IgD-negative memory B cell (primary cell): ENCODE results near the gene SSNA1. TPM values are rescaled to one million over a fixed set of nuclear protein-coding genes. Genes with fewer than 3 reads are reported as not detected.
A peak's percentile ranks its signal among the peaks of the same experiment; 100 is the strongest.

Source experiments
- H3K27ac Mint-ChIP-seq, 3 donors: one replicate each; pipeline ENCODE4 v1.8.0; 2020 to 2022; ENCODE audit warnings: mild to moderate bottlenecking in 3 of 3, mixed read lengths in 3 of 3, moderate library complexity in 1 of 3
- H3K27me3 Mint-ChIP-seq: one replicate; pipeline ENCODE4 v1.8.0; 2021; ENCODE audit warnings: mixed read lengths
- H3K36me3 Mint-ChIP-seq: one replicate; pipeline ENCODE4 v1.8.0; 2020; ENCODE audit warnings: mild to moderate bottlenecking, mixed read lengths
- H3K4me1 Mint-ChIP-seq, 3 donors: one replicate each; pipeline ENCODE4 v1.8.0; 2020 to 2022; ENCODE audit warnings: mixed read lengths in 3 of 3, mild to moderate bottlenecking in 1 of 3
- H3K4me3 Mint-ChIP-seq, 4 donors: one replicate each; pipeline ENCODE4 v1.8.0; 2020 to 2022; ENCODE audit warnings: mild to moderate bottlenecking in 4 of 4, mixed read lengths in 4 of 4, moderate library complexity in 3 of 4
- H3K9me3 Mint-ChIP-seq, 3 donors: one replicate each; pipeline ENCODE4 v1.8.0; 2020 to 2021; ENCODE audit warnings: mixed read lengths in 3 of 3, mild to moderate bottlenecking in 1 of 3
- polyA plus RNA-seq: library from polyadenylated mRNA; unstranded; fragments of 300-500 nt; fragmentation: Illumina TruSeq; gene quantifications from one replicate; pipeline ENCODE4 v1.2.3, GENCODE V29; 2021

The SSNA1 gene
- polyA plus RNA-seq, 1 donor from 2014 or later, result 139 TPM

GRCh38 chr9:137228968-137229896, 40.8 kb downstream of the SSNA1 start:
- peaks cover 0 to 3% (median 0%) of the 10 kb centered on the region in 3 donors for H3K4me1 Mint-ChIP-seq
- no peak overlapping the region for H3K27ac Mint-ChIP-seq
- no peaks in the 10 kb centered on the region for H3K9me3 Mint-ChIP-seq
- H3K27me3 Mint-ChIP-seq, result peaks cover 6% of the 10 kb centered on the region
- H3K36me3 Mint-ChIP-seq, result no peaks in the 10 kb centered on the region
- H3K4me3 Mint-ChIP-seq, result no peak overlapping the region

DNA sequence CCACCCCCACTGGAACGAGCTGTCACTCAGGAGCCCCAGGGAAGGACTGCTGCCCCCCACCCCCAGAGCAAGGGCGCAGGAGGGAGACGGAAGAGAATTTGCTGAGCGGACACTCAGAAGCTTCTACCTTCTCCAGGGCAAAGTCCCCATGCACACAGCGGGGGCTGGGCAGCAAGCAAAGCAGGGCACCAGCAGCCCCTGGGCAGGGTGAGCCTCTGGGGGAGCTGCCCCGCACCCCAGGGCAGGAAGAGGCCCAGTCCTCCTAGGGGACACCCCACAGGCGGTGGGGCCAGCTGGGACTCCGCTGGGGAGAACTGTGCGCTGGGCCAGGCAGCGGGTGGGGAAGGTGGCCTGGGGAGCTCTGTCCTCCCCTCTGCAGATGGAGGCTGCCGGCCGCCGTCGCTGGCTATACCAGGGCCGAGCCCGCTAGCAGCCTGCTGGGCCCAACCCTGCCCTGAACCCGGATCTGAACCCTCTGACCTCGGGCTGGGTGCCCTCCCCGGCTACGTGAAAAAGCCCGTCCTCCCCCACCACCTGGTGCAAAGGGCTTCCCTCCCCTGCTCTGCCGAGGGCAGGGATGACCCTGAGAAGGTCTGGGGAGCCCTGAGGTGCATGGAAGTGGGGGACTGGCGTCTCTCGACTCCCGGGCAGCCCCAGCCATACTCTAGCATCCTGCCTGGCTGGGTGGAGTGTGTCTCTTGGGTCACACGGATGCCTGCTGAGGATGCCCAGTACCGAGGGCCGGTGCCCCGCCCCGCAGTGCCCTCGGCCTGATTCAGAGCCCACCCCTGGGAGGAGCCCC, 41.6 kb downstream of the SSNA1 start:
- no peak overlapping the region for H3K27ac Mint-ChIP-seq
- H3K36me3 Mint-ChIP-seq, result no peaks in the 10 kb centered on the region
- H3K4me1 Mint-ChIP-seq, result peaks cover 4 to 8% (median 6%) of the 10 kb centered on the region in 3 donors
- H3K9me3 Mint-ChIP-seq, result no peaks in the 10 kb centered on the region
- H3K4me3 Mint-ChIP-seq, result no peak overlapping the region
- peaks cover 6% of the 10 kb centered on the region for H3K27me3 Mint-ChIP-seq

GRCh38 chr9:137230705-137231371, 42.4 kb downstream of the SSNA1 start, which contains the start of gene SLC34A3:
Gene SLC34A3 (plus strand): TSS chr9:137230901. CDS start chr9:137231703, 802 bp downstream.
- Mint-ChIP-seq H3K4me1 (peaks cover 6 to 11% (median 10%) of the 10 kb centered on the region in 3 donors), H3K4me3 (no peak within 1 kb of the TSS), H3K27me3 (peaks cover 6% of the 10 kb centered on the region), H3K9me3 (no peaks in the 10 kb centered on the region), H3K36me3 (no peaks in the 10 kb centered on the region), H3K27ac (no peak within 1 kb of the TSS)

DNA sequence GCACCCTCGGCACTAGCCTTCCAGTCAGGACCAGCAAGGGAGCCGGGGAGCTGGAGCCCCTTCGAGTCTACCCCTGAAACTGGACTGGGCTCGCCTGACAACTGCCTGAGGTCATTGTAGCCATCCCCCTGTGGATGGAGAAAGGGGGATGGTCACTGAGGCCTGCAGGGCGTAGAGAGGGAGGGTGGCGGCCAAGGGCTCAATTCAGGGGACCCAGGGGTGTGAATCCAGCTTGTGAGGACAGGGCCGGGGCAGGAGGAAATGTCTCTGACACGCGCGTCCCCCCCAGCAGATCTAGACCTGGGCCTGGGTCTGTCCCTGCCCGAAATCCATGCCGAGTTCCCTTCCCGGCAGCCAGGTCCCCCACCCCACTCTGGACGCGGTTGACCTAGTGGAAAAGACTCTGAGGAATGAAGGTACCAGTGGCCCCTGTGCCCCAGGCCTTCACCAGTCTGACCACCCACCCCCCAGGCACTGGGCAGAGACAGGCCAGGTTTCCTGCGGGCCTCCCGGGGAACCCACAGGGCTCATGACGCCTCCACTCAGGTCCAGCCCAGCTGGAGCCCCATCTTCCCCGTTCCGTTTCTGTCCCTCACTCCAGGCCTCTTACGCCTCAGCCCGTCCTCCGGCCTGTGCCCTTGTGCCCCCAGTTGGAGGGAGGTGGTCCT, 43.0 kb downstream of the SSNA1 start:
- H3K4me1 Mint-ChIP-seq, result peaks cover 6 to 11% (median 10%) of the 10 kb centered on the region in 3 donors
- H3K27ac Mint-ChIP-seq, result no peak overlapping the region
- H3K36me3 Mint-ChIP-seq, result no peaks in the 10 kb centered on the region
- H3K27me3 Mint-ChIP-seq, result peaks cover 6% of the 10 kb centered on the region
- H3K4me3 Mint-ChIP-seq, result no peak overlapping the region
- H3K9me3 Mint-ChIP-seq, result no peaks in the 10 kb centered on the region

GRCh38 chr9:137232101-137232500, 43.6 kb downstream of the SSNA1 start:
- no peak overlapping the region for H3K4me3 Mint-ChIP-seq
- no peaks in the 10 kb centered on the region for H3K36me3 Mint-ChIP-seq
- no peak overlapping the region for H3K27ac Mint-ChIP-seq
- H3K4me1 Mint-ChIP-seq, result peaks cover 6 to 11% (median 11%) of the 10 kb centered on the region in 3 donors
- peaks cover 6% of the 10 kb centered on the region for H3K27me3 Mint-ChIP-seq
- H3K9me3 Mint-ChIP-seq, result no peaks in the 10 kb centered on the region

GRCh38 chr9:137232510-137232909, 44.0 kb downstream of the SSNA1 start:
- Mint-ChIP-seq H3K9me3 (no peaks in the 10 kb centered on the region), H3K4me3 (no peak overlapping the region), H3K4me1 (peaks cover 6 to 11% (median 11%) of the 10 kb centered on the region in 3 donors), H3K36me3 (no peaks in the 10 kb centered on the region), H3K27ac (no peak overlapping the region), H3K27me3 (peaks cover 5% of the 10 kb centered on the region)

DNA sequence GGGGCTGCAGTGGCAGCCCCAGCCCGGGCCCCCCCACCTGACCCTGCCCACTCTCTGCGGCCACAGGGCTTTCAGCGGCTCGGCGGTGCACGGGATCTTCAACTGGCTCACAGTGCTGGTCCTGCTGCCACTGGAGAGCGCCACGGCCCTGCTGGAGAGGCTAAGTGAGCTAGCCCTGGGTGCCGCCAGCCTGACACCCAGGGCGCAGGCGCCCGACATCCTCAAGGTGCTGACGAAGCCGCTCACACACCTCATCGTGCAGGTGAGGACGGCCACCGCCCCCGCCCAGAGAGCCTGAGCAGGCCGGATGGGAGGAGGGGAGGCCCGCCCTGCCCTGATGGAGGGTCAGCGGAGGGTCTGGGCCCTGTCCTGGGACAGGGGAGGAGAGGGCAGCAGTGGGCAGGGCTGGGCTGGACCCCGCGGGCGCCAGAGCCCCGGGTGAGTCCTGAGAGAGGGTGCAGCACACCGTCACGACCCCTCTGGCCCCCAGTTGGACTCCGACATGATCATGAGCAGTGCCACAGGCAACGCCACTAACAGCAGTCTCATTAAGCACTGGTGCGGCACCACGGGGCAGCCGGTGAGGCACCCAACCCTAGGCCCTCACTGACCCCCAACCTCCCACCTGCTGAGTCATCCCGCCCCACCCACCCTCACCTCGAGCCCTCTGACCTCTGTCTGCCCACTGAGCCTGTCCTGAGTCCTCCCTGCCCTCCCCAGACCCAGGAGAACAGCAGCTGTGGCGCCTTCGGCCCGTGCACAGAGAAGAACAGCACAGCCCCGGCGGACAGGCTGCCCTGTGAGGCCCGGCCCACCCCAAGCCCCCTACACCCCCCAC, 44.9 kb downstream of the SSNA1 start:
- peaks cover 6 to 13% (median 10%) of the 10 kb centered on the region in 3 donors for H3K4me1 Mint-ChIP-seq
- no peaks in the 10 kb centered on the region for H3K36me3 Mint-ChIP-seq
- no peaks in the 10 kb centered on the region for H3K9me3 Mint-ChIP-seq
- H3K4me3 Mint-ChIP-seq, result no peak overlapping the region
- H3K27ac Mint-ChIP-seq, result no peak overlapping the region
- H3K27me3 Mint-ChIP-seq, result peaks cover 3% of the 10 kb centered on the region

DNA sequence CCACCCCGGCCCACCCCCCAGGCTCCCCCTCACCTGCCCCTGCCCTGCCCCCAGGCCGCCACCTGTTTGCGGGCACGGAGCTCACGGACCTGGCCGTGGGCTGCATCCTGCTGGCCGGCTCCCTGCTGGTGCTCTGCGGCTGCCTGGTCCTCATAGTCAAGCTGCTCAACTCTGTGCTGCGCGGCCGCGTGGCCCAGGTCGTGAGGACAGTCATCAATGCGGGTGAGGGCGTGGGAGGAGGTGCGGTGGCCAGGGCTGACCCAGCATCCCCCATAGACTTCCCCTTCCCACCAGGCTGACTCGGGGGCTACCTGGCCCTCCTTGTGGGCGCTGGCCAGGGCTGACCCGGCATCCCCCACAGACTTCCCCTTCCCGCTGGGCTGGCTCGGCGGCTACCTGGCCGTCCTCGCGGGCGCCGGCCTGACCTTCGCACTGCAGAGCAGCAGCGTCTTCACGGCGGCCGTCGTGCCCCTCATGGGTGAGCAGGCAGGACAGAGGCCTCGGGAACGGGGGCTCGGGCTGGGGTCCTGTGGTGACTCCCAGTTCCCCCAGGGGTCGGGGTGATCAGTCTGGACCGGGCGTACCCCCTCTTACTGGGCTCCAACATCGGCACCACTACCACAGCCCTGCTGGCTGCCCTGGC, 45.7 kb downstream of the SSNA1 start:
- no peaks in the 10 kb centered on the region for H3K36me3 Mint-ChIP-seq
- peak overlapping the region in 1 of 4 donors; percentile 52 for H3K4me3 Mint-ChIP-seq
- H3K4me1 Mint-ChIP-seq, result peaks cover 6 to 15% (median 13%) of the 10 kb centered on the region in 3 donors
- no peaks in the 10 kb centered on the region for H3K9me3 Mint-ChIP-seq
- H3K27me3 Mint-ChIP-seq, result peaks cover 3% of the 10 kb centered on the region
- H3K27ac Mint-ChIP-seq, result no peak overlapping the region

DNA sequence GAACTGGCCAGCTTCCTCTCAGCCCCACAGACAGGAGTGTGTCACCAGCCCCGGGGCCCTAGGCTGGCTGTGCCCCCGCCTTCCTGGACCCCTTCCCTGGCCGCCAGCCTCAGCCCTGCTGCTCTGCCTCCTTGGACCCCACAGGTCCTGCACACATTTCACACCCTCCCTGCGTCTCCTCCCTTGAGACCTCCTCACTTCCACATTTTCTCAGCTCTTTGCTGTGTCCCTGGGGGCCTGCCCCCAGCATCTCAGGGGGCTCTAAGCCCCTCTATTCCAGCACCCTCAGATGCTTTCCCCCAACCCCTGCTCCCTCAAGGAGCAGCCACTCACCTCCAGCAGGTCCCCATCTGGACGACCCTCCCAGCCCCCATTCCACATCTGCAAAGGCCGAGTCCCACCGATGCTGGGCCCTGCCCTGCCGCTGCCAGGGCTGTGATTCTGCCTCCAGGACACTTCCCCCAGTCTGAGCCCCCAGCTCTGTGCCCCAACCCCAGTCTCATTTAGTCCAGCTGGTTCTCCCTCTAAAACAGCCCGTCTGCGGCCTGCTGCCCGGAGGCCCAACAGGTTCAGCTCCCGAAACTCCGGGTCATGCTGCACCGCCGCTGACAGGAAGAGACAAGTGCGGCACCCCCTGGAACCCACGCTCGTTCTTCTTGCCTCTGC, 46.4 kb downstream of the SSNA1 start:
- Mint-ChIP-seq H3K27ac (peak overlapping the region in 1 of 3 donors; percentile 13), H3K36me3 (no peaks in the 10 kb centered on the region), H3K4me3 (peak overlapping the region; percentile 36 to 92 (median 57)), H3K9me3 (no peaks in the 10 kb centered on the region), H3K27me3 (no peaks in the 10 kb centered on the region), H3K4me1 (peaks cover 6 to 15% (median 15%) of the 10 kb centered on the region in 3 donors)

- Mint-ChIP-seq H3K4me1 (peaks cover 6 to 15% (median 15%) of the 10 kb centered on the region in 3 donors), H3K4me3 (peak overlapping the region in 2 of 4 donors; percentile 38 to 92), H3K27me3 (no peaks in the 10 kb centered on the region), H3K36me3 (no peaks in the 10 kb centered on the region), H3K9me3 (no peaks in the 10 kb centered on the region), H3K27ac (peak overlapping the region in 1 of 3 donors; percentile 73)
Measured at GRCh38 chr9:137235424-137236237, 47.2 kb downstream of the SSNA1 start.

GRCh38 chr9:137236238-137236935, 47.9 kb downstream of the SSNA1 start:
- peak overlapping the region in 3 of 4 donors; percentile 37 to 60 (median 43) for H3K4me3 Mint-ChIP-seq
- no peaks in the 10 kb centered on the region for H3K36me3 Mint-ChIP-seq
- H3K27ac Mint-ChIP-seq, result peak overlapping the region in 1 of 3 donors; percentile 73

More at GRCh38 chr9:137236238-137236935, 47.9 kb downstream of the SSNA1 start:
- Mint-ChIP-seq H3K9me3 (no peaks in the 10 kb centered on the region), H3K4me1 (peaks cover 11 to 15% (median 15%) of the 10 kb centered on the region in 3 donors), H3K27me3 (no peaks in the 10 kb centered on the region)
